ENCODE data around the gene KCNJ6. TPM values are rescaled to one million over a fixed set of nuclear protein-coding genes. Genes with fewer than 3 reads are reported as not detected.

KCNJ6 gene
- total RNA-seq, 2 experiments from 2014 or later: not detected

- H3K9me3 ChIP-seq (ENCODE audit: low read length): no peaks in the 10 kb centered on the region
- H3K79me2 ChIP-seq (ENCODE audit: insufficient read depth, low read depth, low read length): no peaks in the 10 kb centered on the region
- CTCF ChIA-PET (ENCODE audit: unreplicated experiment): no interaction called here
- H3K4me3 ChIP-seq (ENCODE audit: low read depth, low read length, poor library complexity, severe bottlenecking): no peak overlapping the region
- DNase-seq (ENCODE audit: low spot score): no peak
- H3K4me2 ChIP-seq (ENCODE audit: low read length): no peak overlapping the region
- H3K4me1 ChIP-seq (ENCODE audit: insufficient read depth, low read length, poor library complexity, severe bottlenecking): no peaks in the 10 kb centered on the region
- no peak for TF ChIP-seq CTCF (conservative IDR thresholded peaks at IDR 0.05; ENCODE audit: low read length)
- H2AFZ ChIP-seq (ENCODE audit: low read length): no peak overlapping the region
- H3K9me2 ChIP-seq (ENCODE audit: insufficient read depth, low read length): no peaks in the 10 kb centered on the region
- no TSS peak for BruUV-seq (replicated peaks)
- H3K36me3 ChIP-seq (ENCODE audit: insufficient read depth, low read length): no peaks in the 10 kb centered on the region
- intact Hi-C loops (cut with micrococcal nuclease; ENCODE audit: unreplicated experiment): no loop called here
- H4K20me1 ChIP-seq (ENCODE audit: insufficient read depth, low read length): no peaks in the 10 kb centered on the region
- POLR2A ChIA-PET: interaction anchor here (1.0 kb wide), 1 partner anchor 8 kb away, joined by 3 read pairs; no protein-coding TSS in a partner anchor
- H3K27ac ChIP-seq (ENCODE audit: low read depth, low read length, poor library complexity, severe bottlenecking): no peak overlapping the region
Observed at GRCh38 chr21:37627561-37627960, 288.7 kb downstream of the KCNJ6 start.

GRCh38 chr21:37627074-37627473 is 289.2 kb downstream of the KCNJ6 start:
- no TSS peak for BruUV-seq (replicated peaks)
- DNase-seq (ENCODE audit: low spot score): no peak
- intact Hi-C loops (cut with micrococcal nuclease; ENCODE audit: unreplicated experiment): no loop called here
- no peak for TF ChIP-seq EZH2phosphoT487 (IDR thresholded peaks at IDR 0.05; ENCODE audit: borderline replicate concordance, low read depth, low read length)
- TF ChIP-seq CTCF (conservative IDR thresholded peaks at IDR 0.05; ENCODE audit: low read length): no peak
- Histone ChIP-seq H3K4me3 (ENCODE audit: low read depth, low read length, poor library complexity, severe bottlenecking) (no peak overlapping the region), H2AFZ (ENCODE audit: low read length) (no peak overlapping the region), H3K36me3 (ENCODE audit: insufficient read depth, low read length) (no peaks in the 10 kb centered on the region), H3K27ac (ENCODE audit: low read depth, low read length, poor library complexity, severe bottlenecking) (no peak overlapping the region), H4K20me1 (ENCODE audit: insufficient read depth, low read length) (no peaks in the 10 kb centered on the region), H3K9me2 (ENCODE audit: insufficient read depth, low read length) (no peaks in the 10 kb centered on the region), H3K4me2 (ENCODE audit: low read length) (no peak overlapping the region), H3K79me2 (ENCODE audit: insufficient read depth, low read depth, low read length) (no peaks in the 10 kb centered on the region), H3K9me3 (ENCODE audit: low read length) (no peaks in the 10 kb centered on the region), H3K4me1 (ENCODE audit: insufficient read depth, low read length, poor library complexity, severe bottlenecking) (no peaks in the 10 kb centered on the region)
- ChIA-PET POLR2A (interaction anchor here (0.6 kb wide), 1 partner anchor 12 kb away, joined by 4 read pairs; no protein-coding TSS in a partner anchor), CTCF (ENCODE audit: unreplicated experiment) (no interaction called here)

GRCh38 chr21:37626320-37626719 is 289.9 kb downstream of the KCNJ6 start:
- ChIA-PET POLR2A (interaction anchor here (0.5 to 0.7 kb wide), 3 partner anchors 332 to 621 kb away, joined by 3 read pairs; no protein-coding TSS in a partner anchor), CTCF (ENCODE audit: unreplicated experiment) (no interaction called here)
- H3K4me2 ChIP-seq (ENCODE audit: low read length): no peak overlapping the region
- no peak overlapping the region for H2AFZ ChIP-seq (ENCODE audit: low read length)
- no peaks in the 10 kb centered on the region for H3K36me3 ChIP-seq (ENCODE audit: insufficient read depth, low read length)
- TF ChIP-seq CTCF (conservative IDR thresholded peaks at IDR 0.05; ENCODE audit: low read length) (no peak), EZH2phosphoT487 (IDR thresholded peaks at IDR 0.05; ENCODE audit: borderline replicate concordance, low read depth, low read length) (no peak)
- no peaks in the 10 kb centered on the region for H3K79me2 ChIP-seq (ENCODE audit: insufficient read depth, low read depth, low read length)
- intact Hi-C loops (cut with micrococcal nuclease; ENCODE audit: unreplicated experiment): no loop called here
- no peaks in the 10 kb centered on the region for H3K9me2 ChIP-seq (ENCODE audit: insufficient read depth, low read length)
- no peak overlapping the region for H3K4me3 ChIP-seq (ENCODE audit: low read depth, low read length, poor library complexity, severe bottlenecking)
- DNase-seq (ENCODE audit: low spot score): no peak
- H3K27ac ChIP-seq (ENCODE audit: low read depth, low read length, poor library complexity, severe bottlenecking): no peak overlapping the region
- H3K9me3 ChIP-seq (ENCODE audit: low read length): no peaks in the 10 kb centered on the region
- no peaks in the 10 kb centered on the region for H4K20me1 ChIP-seq (ENCODE audit: insufficient read depth, low read length)
- no peaks in the 10 kb centered on the region for H3K4me1 ChIP-seq (ENCODE audit: insufficient read depth, low read length, poor library complexity, severe bottlenecking)
- BruUV-seq (replicated peaks): no TSS peak
